CD4-positive, CD25-positive, alpha-beta regulatory T cell (primary cell): ENCODE results near the gene SLC25A47. TPM values are rescaled to one million over a fixed set of nuclear protein-coding genes. Genes with fewer than 3 reads are reported as not detected.

Experiments used
- ATAC-seq, 2 donors: fragments of 150-1000 bp; cut with Tn5 transposase; one replicate each; pipeline ENCODE4 v1.10.0; 2021; ENCODE audit warnings: low read depth in 2 of 2, moderate number of reproducible peaks in 2 of 2, moderate library complexity in 1 of 2
- DNase-seq, 3 donors: peaks; one replicate each; pipeline versions ENCODE4 v3.0.0 to v3.0.0-alpha.2; 2012 to 2022; ENCODE audit warnings: mixed read lengths in 1 of 3
- H3K27ac ChIP-seq: one replicate; pipeline ENCODE4 v1.7.0; 2013; ENCODE audit warnings: mild to moderate bottlenecking, low read length; ENCODE audit not compliant: insufficient read depth, poor library complexity, severe bottlenecking
- H3K27me3 ChIP-seq: one replicate; pipeline ENCODE4 v1.7.0; 2013; ENCODE audit warnings: low read length; ENCODE audit not compliant: control insufficient read depth, insufficient read depth
- H3K36me3 ChIP-seq: one replicate; pipeline ENCODE4 v1.7.0; 2013; ENCODE audit warnings: mild to moderate bottlenecking, low read length, moderate library complexity; ENCODE audit not compliant: control insufficient read depth, insufficient read depth
- H3K4me1 ChIP-seq: 2 replicates; pipeline ENCODE4 v1.7.0; 2013; ENCODE audit warnings: mild to moderate bottlenecking, low read length; ENCODE audit not compliant: insufficient read depth, control insufficient read depth, poor library complexity, severe bottlenecking
- H3K4me3 ChIP-seq: one replicate; pipeline ENCODE4 v1.7.0; 2013; ENCODE audit warnings: low read depth, mild to moderate bottlenecking, low read length, moderate library complexity
- H3K9me3 ChIP-seq, 2 experiments: 1 replicate in 1 of 2; 2 replicates in 1 of 2; pipeline ENCODE4 v1.7.0; 2013; ENCODE audit warnings: low read length in 2 of 2, mild to moderate bottlenecking in 1 of 2, moderate library complexity in 1 of 2; ENCODE audit not compliant: control insufficient read depth in 2 of 2
- H3K27ac Mint-ChIP-seq, 3 donors: one replicate each; pipeline ENCODE4 v1.8.0; 2020 to 2022; ENCODE audit warnings: mild to moderate bottlenecking in 3 of 3, mixed read lengths in 3 of 3, moderate library complexity in 2 of 3
- H3K27me3 Mint-ChIP-seq: one replicate; pipeline ENCODE4 v1.8.0; 2022; ENCODE audit warnings: mild to moderate bottlenecking, mixed read lengths
- H3K36me3 Mint-ChIP-seq: one replicate; pipeline ENCODE4 v1.8.0; 2020; ENCODE audit warnings: mixed read lengths
- H3K4me1 Mint-ChIP-seq, 4 donors: one replicate each; pipeline ENCODE4 v1.8.0; 2020 to 2022; ENCODE audit warnings: mixed read lengths in 4 of 4, mild to moderate bottlenecking in 1 of 4
- H3K4me3 Mint-ChIP-seq, 4 donors: one replicate each; pipeline ENCODE4 v1.8.0; 2020 to 2022; ENCODE audit warnings: mild to moderate bottlenecking in 4 of 4, mixed read lengths in 4 of 4, moderate library complexity in 3 of 4
- H3K9me3 Mint-ChIP-seq, 7 donors: one replicate each; pipeline ENCODE4 v1.8.0; 2020 to 2022; ENCODE audit warnings: mixed read lengths in 7 of 7, mild to moderate bottlenecking in 3 of 7, moderate library complexity in 2 of 7
- polyA plus RNA-seq, 4 donors: library from polyadenylated mRNA; unstranded; fragments of 300-500 nt; fragmentation: Illumina TruSeq; gene quantifications; one replicate each; pipeline ENCODE4 v1.2.3, GENCODE V29; 2021
- total RNA-seq: library from RNA; stranded (reverse); gene quantifications from one replicate; pipeline ENCODE4 v1.2.3, GENCODE V29; 2022

The SLC25A47 gene
- total and polyA plus RNA-seq, 5 donors from 2014 or later: not detected

GRCh38 chr14:100350986-100351385 lies 27.8 kb downstream of the SLC25A47 start:
- Mint-ChIP-seq H3K4me1 (peaks cover 0 to 4% (median 0%) of the 10 kb centered on the region in 4 donors), H3K9me3 (no peaks in the 10 kb centered on the region), H3K36me3 (peaks cover 57% of the 10 kb centered on the region), H3K4me3 (no peak overlapping the region), H3K27ac (peak overlapping the region in 1 of 3 donors; percentile 37), H3K27me3 (no peaks in the 10 kb centered on the region)
- Histone ChIP-seq H3K9me3 (no peaks in the 10 kb centered on the region), H3K27ac (no peak overlapping the region), H3K4me1 (no peaks in the 10 kb centered on the region), H3K36me3 (peaks cover 64% of the 10 kb centered on the region), H3K4me3 (no peak overlapping the region), H3K27me3 (no peaks in the 10 kb centered on the region)
- ATAC-seq (no peak), DNase-seq (no peak)

GRCh38 chr14:100358396-100358795 lies 35.3 kb downstream of the SLC25A47 start:
- ATAC-seq: no peak
- Histone ChIP-seq H3K27me3 (no peaks in the 10 kb centered on the region), H3K4me1 (no peaks in the 10 kb centered on the region), H3K36me3 (peaks cover 56% of the 10 kb centered on the region), H3K4me3 (no peak overlapping the region), H3K9me3 (no peaks in the 10 kb centered on the region), H3K27ac (no peak overlapping the region)
- Mint-ChIP-seq H3K36me3 (peaks cover 65% of the 10 kb centered on the region), H3K4me3 (no peak overlapping the region), H3K27me3 (no peaks in the 10 kb centered on the region), H3K27ac (peak overlapping the region in 1 of 3 donors; percentile 32), H3K9me3 (no peaks in the 10 kb centered on the region), H3K4me1 (peaks cover 0 to 3% (median 0%) of the 10 kb centered on the region in 4 donors)
- DNase-seq: no peak

- no peak overlapping the region for H3K27ac ChIP-seq
- Mint-ChIP-seq H3K4me1 (peaks cover 0 to 3% (median 0%) of the 10 kb centered on the region in 4 donors), H3K27ac (no peak overlapping the region)
Measured at GRCh38 chr14:100359111-100359510, 36.0 kb downstream of the SLC25A47 start.

GRCh38 chr14:100359881-100360280 lies 36.7 kb downstream of the SLC25A47 start:
- H3K27ac Mint-ChIP-seq: peak overlapping the region in 1 of 3 donors; percentile 18
- no peaks in the 10 kb centered on the region for H3K27me3 Mint-ChIP-seq
- H3K36me3 Mint-ChIP-seq: peaks cover 58% of the 10 kb centered on the region
- H3K4me1 Mint-ChIP-seq: peaks cover 0 to 3% (median 0%) of the 10 kb centered on the region in 4 donors
- Histone ChIP-seq H3K4me3 (no peak overlapping the region), H3K27me3 (no peaks in the 10 kb centered on the region), H3K4me1 (no peaks in the 10 kb centered on the region), H3K36me3 (peaks cover 51% of the 10 kb centered on the region), H3K9me3 (no peaks in the 10 kb centered on the region), H3K27ac (no peak overlapping the region)
- DNase-seq: no peak
- no peak for ATAC-seq
- H3K9me3 Mint-ChIP-seq: no peaks in the 10 kb centered on the region
- no peak overlapping the region for H3K4me3 Mint-ChIP-seq

More at GRCh38 chr14:100359111-100359510, 36.0 kb downstream of the SLC25A47 start:
- DNase-seq (no peak), ATAC-seq (no peak)
- Histone ChIP-seq H3K4me3 (no peak overlapping the region), H3K36me3 (peaks cover 56% of the 10 kb centered on the region), H3K27me3 (no peaks in the 10 kb centered on the region), H3K9me3 (no peaks in the 10 kb centered on the region), H3K4me1 (no peaks in the 10 kb centered on the region)
- H3K27me3 Mint-ChIP-seq: no peaks in the 10 kb centered on the region
- no peak overlapping the region for H3K4me3 Mint-ChIP-seq
- H3K9me3 Mint-ChIP-seq: no peaks in the 10 kb centered on the region
- H3K36me3 Mint-ChIP-seq: peaks cover 61% of the 10 kb centered on the region

- Histone ChIP-seq H3K27ac (no peak overlapping the region), H3K4me3 (no peak overlapping the region), H3K4me1 (no peaks in the 10 kb centered on the region), H3K36me3 (peaks cover 60% of the 10 kb centered on the region), H3K27me3 (no peaks in the 10 kb centered on the region), H3K9me3 (no peaks in the 10 kb centered on the region)
- no peaks in the 10 kb centered on the region for H3K27me3 Mint-ChIP-seq
- ATAC-seq: no peak
- peaks cover 51% of the 10 kb centered on the region for H3K36me3 Mint-ChIP-seq
- H3K9me3 Mint-ChIP-seq: no peaks in the 10 kb centered on the region
- H3K27ac Mint-ChIP-seq: no peak overlapping the region
- H3K4me3 Mint-ChIP-seq: no peak overlapping the region
- no peak for DNase-seq
- peaks cover 0 to 6% (median 0%) of the 10 kb centered on the region in 4 donors for H3K4me1 Mint-ChIP-seq
Measured at GRCh38 chr14:100361626-100362025, 38.5 kb downstream of the SLC25A47 start.

GRCh38 chr14:100362311-100362927 lies 39.3 kb downstream of the SLC25A47 start:
- H3K4me3 ChIP-seq: no peak overlapping the region
- no peak for ATAC-seq
- no peaks in the 10 kb centered on the region for H3K27me3 ChIP-seq
- no peak overlapping the region for H3K27ac ChIP-seq
- H3K9me3 Mint-ChIP-seq: no peaks in the 10 kb centered on the region
- peaks cover 0 to 6% (median 0%) of the 10 kb centered on the region in 4 donors for H3K4me1 Mint-ChIP-seq
- H3K27ac Mint-ChIP-seq: peak overlapping the region in 1 of 3 donors; percentile 21
- peaks cover 59% of the 10 kb centered on the region for H3K36me3 ChIP-seq
- DNase-seq: no peak
- H3K4me1 ChIP-seq: no peaks in the 10 kb centered on the region
- H3K36me3 Mint-ChIP-seq: peaks cover 51% of the 10 kb centered on the region
- no peaks in the 10 kb centered on the region for H3K27me3 Mint-ChIP-seq
- no peaks in the 10 kb centered on the region for H3K9me3 ChIP-seq
- H3K4me3 Mint-ChIP-seq: no peak overlapping the region

GRCh38 chr14:100363053-100363452 lies 39.9 kb downstream of the SLC25A47 start:
- Mint-ChIP-seq H3K9me3 (no peaks in the 10 kb centered on the region), H3K36me3 (peaks cover 55% of the 10 kb centered on the region), H3K4me3 (no peak overlapping the region), H3K27ac (no peak overlapping the region), H3K4me1 (peaks cover 0 to 6% (median 0%) of the 10 kb centered on the region in 4 donors), H3K27me3 (no peaks in the 10 kb centered on the region)
- no peak for ATAC-seq
- H3K9me3 ChIP-seq: no peaks in the 10 kb centered on the region
- no peaks in the 10 kb centered on the region for H3K4me1 ChIP-seq
- no peak overlapping the region for H3K27ac ChIP-seq
- H3K36me3 ChIP-seq: peaks cover 59% of the 10 kb centered on the region
- H3K4me3 ChIP-seq: no peak overlapping the region
- H3K27me3 ChIP-seq: no peaks in the 10 kb centered on the region
- DNase-seq: no peak

GRCh38 chr14:100364403-100364802 lies 41.3 kb downstream of the SLC25A47 start:
- no peaks in the 10 kb centered on the region for H3K9me3 ChIP-seq
- H3K4me3 ChIP-seq: no peak overlapping the region
- ATAC-seq: no peak
- Mint-ChIP-seq H3K27ac (no peak overlapping the region), H3K4me1 (peaks cover 0 to 2% (median 0%) of the 10 kb centered on the region in 4 donors), H3K9me3 (no peaks in the 10 kb centered on the region), H3K4me3 (no peak overlapping the region), H3K27me3 (no peaks in the 10 kb centered on the region), H3K36me3 (peaks cover 51% of the 10 kb centered on the region)
- no peak overlapping the region for H3K27ac ChIP-seq
- no peaks in the 10 kb centered on the region for H3K27me3 ChIP-seq
- H3K36me3 ChIP-seq: peaks cover 53% of the 10 kb centered on the region
- no peak for DNase-seq
- H3K4me1 ChIP-seq: no peaks in the 10 kb centered on the region
